GM03348 (cell line): ENCODE measurements around the gene TMEM213.
"Not testable (repeated sequence)": the region's sequence is repeated elsewhere in the genome, so short reads cannot be mapped to it uniquely, and the experiment has no call there.

Source experiments
- DNase-seq: peaks from one replicate; pipeline ENCODE4 v3.0.0; 2012; ENCODE audit warnings: low spot score

The TMEM213 gene

GRCh38 chr7:138797046-138797445, 748 bp upstream of the TMEM213 start:
- not testable (repeated sequence) for DNase-seq

- DNase-seq = no peak
These were observed 1.0 kb downstream of the TMEM213 start for GRCh38 chr7:138798836-138799235.

- no peak for DNase-seq
These were observed 1.7 kb downstream of the TMEM213 start for GRCh38 chr7:138799336-138800000.

GRCh38 chr7:138801256-138801655, 3.5 kb downstream of the TMEM213 start:
- DNase-seq = no peak

GRCh38 chr7:138802706-138803105, 4.9 kb downstream of the TMEM213 start:
- DNase-seq = no peak

- DNase-seq = no peak
These were observed 6.8 kb downstream of the TMEM213 start for GRCh38 chr7:138804618-138805017.

- DNase-seq = no peak
These were observed 11.6 kb downstream of the TMEM213 start for GRCh38 chr7:138809346-138809745.

GRCh38 chr7:138811327-138811726, 13.5 kb downstream of the TMEM213 start:
- DNase-seq = not testable (repeated sequence)

- no peak for DNase-seq
These were observed 16.2 kb downstream of the TMEM213 start for GRCh38 chr7:138813945-138814344.

- DNase-seq = no peak
These were observed 17.1 kb downstream of the TMEM213 start for GRCh38 chr7:138814816-138815332.

GRCh38 chr7:138816650-138817049, 18.9 kb downstream of the TMEM213 start:
- DNase-seq = no peak

GRCh38 chr7:138819625-138820024, 21.8 kb downstream of the TMEM213 start:
- no peak for DNase-seq

GRCh38 chr7:138821912-138822311, 24.1 kb downstream of the TMEM213 start:
- DNase-seq = no peak

GRCh38 chr7:138822867-138823535, 25.2 kb downstream of the TMEM213 start:
- DNase-seq = no peak

GRCh38 chr7:138825049-138825721, 27.4 kb downstream of the TMEM213 start:
- no peak for DNase-seq

GRCh38 chr7:138828302-138828701, 30.5 kb downstream of the TMEM213 start:
- DNase-seq = no peak

GRCh38 chr7:138829335-138829734, 31.5 kb downstream of the TMEM213 start:
- DNase-seq = no peak

- DNase-seq = no peak
These were observed 35.2 kb downstream of the TMEM213 start for GRCh38 chr7:138832966-138833365.

- no peak for DNase-seq
These were observed 35.8 kb downstream of the TMEM213 start for GRCh38 chr7:138833596-138833995.

- DNase-seq = no peak
These were observed 36.8 kb downstream of the TMEM213 start for GRCh38 chr7:138834583-138834982.

- DNase-seq = no peak
These were observed 37.3 kb downstream of the TMEM213 start for GRCh38 chr7:138835087-138835486.

GRCh38 chr7:138837627-138838026, 39.8 kb downstream of the TMEM213 start:
- DNase-seq = no peak

- no peak for DNase-seq
These were observed 40.4 kb downstream of the TMEM213 start for GRCh38 chr7:138838166-138838565.
